Measurements from ENCODE around the gene PFDN2. TPM values are rescaled to one million over a fixed set of nuclear protein-coding genes. Genes with fewer than 3 reads are reported as not detected.

Gene PFDN2
- total RNA-seq, 1 donor from 2014 or later = 16.3 TPM

DNA sequence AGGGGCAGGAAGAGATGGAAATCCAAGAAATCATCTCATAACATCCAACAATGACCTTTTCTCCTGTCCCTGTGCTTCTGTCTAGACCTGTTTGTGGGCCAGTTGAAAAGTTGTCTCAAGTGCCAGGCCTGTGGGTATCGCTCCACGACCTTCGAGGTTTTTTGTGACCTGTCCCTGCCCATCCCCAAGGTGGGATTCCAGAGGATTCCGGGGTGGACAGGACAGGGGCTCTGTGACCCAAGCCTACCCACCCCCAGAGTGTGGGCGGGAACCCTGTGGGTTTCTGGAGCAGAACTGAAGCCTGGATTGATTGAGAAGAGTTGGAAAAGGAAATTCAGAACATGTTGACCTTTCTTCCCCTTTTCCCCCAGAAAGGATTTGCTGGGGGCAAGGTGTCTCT is 46.0 kb upstream of the PFDN2 start:
- TF ChIP-seq CTCF (IDR thresholded peaks at IDR 0.05) = no peak
- no peaks in the 10 kb centered on the region for H3K9me3 ChIP-seq
- no peak overlapping the region for H3K27ac ChIP-seq
- peaks cover 6 to 25% of the 10 kb centered on the region in 2 donors for H3K4me1 ChIP-seq
- intact Hi-C loops (cut with DNase I) = loop anchor here (10.0 kb wide), 1 partner anchor 119 kb away; the partner anchor contains the start of gene USF1
- DNase-seq (ENCODE audit: low spot score in 2 of 2) = no peak
- no peaks in the 10 kb centered on the region for H3K27me3 ChIP-seq
- H3K36me3 ChIP-seq = peaks cover 8 to 17% of the 10 kb centered on the region in 2 donors
- H3K4me3 ChIP-seq = no peak overlapping the region

- H3K36me3 ChIP-seq = peaks cover 10 to 15% of the 10 kb centered on the region in 2 donors
- H3K27me3 ChIP-seq = no peaks in the 10 kb centered on the region
- no peak for TF ChIP-seq CTCF (IDR thresholded peaks at IDR 0.05)
- H3K9me3 ChIP-seq = no peaks in the 10 kb centered on the region
- no peak overlapping the region for H3K4me3 ChIP-seq
- H3K27ac ChIP-seq = no peak overlapping the region
- intact Hi-C loops (cut with DNase I) = loop anchor here (10.0 kb wide), 1 partner anchor 118 kb away; the partner anchor contains the start of gene USF1
- H3K4me1 ChIP-seq = peaks cover 6 to 26% of the 10 kb centered on the region in 2 donors
- no peak for DNase-seq (ENCODE audit: low spot score in 2 of 2)
Observed at GRCh38 chr1:161162806-161163205, 45.0 kb upstream of the PFDN2 start.

DNA sequence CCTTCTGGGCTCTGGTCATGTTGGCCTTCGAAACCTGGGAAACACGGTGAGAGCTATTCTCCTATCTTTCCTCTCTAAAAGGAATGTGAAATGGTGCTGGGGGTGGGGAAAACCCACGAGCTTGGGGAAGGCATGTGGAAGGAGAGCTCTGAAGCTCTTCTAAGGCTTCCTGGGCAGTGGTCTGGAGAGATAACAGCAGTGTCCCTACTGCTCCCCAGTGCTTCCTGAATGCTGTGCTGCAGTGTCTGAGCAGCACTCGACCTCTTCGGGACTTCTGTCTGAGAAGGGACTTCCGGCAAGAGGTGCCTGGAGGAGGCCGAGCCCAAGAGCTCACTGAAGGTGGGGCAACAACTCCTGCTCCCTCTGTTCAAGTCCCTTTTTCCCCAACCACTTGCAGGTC is 44.2 kb upstream of the PFDN2 start:
- Histone ChIP-seq H3K27ac (no peak overlapping the region), H3K36me3 (peaks cover 10 to 19% of the 10 kb centered on the region in 2 donors), H3K27me3 (no peaks in the 10 kb centered on the region), H3K4me3 (no peak overlapping the region), H3K4me1 (peaks cover 3 to 24% of the 10 kb centered on the region in 2 donors), H3K9me3 (no peaks in the 10 kb centered on the region)
- DNase-seq (ENCODE audit: low spot score in 2 of 2) = no peak
- TF ChIP-seq CTCF (IDR thresholded peaks at IDR 0.05) = no peak
- intact Hi-C loops (cut with DNase I) = loop anchor here (10.0 kb wide), 1 partner anchor 117 kb away; the partner anchor contains the start of gene USF1

DNA sequence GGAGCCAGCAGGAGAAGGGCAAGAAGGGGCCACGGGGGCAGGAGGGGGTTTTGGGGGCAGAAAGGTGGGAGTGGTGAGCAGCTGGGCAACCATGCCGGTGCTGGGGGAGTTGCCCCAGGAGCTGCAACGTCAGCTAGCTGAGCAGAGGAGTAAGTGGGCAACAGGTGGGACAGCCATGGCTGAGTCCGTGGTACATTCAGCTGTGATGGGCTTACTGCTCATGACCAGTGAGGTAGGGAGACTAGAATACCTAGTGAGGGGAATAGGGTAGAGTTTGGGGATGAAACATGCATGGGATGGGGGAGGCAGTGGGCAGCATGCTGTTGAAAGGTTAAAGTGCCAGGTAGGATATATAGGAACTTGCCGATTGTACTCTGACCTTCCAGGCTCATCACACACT is 43.8 kb upstream of the PFDN2 start:
- intact Hi-C loops (cut with DNase I) = loop anchor here (10.0 kb wide), 1 partner anchor 117 kb away; the partner anchor contains the start of gene USF1
- Histone ChIP-seq H3K9me3 (no peaks in the 10 kb centered on the region), H3K4me1 (peaks cover 3 to 21% of the 10 kb centered on the region in 2 donors), H3K36me3 (peaks cover 10 to 19% of the 10 kb centered on the region in 2 donors), H3K27ac (no peak overlapping the region), H3K4me3 (no peak overlapping the region), H3K27me3 (no peaks in the 10 kb centered on the region)
- no peak for DNase-seq (ENCODE audit: low spot score in 2 of 2)
- TF ChIP-seq CTCF (IDR thresholded peaks at IDR 0.05) = no peak

GRCh38 chr1:161160671-161161145 is 42.9 kb upstream of the PFDN2 start:
- H3K27me3 ChIP-seq = no peaks in the 10 kb centered on the region
- TF ChIP-seq CTCF (IDR thresholded peaks at IDR 0.05) = no peak
- H3K9me3 ChIP-seq = no peaks in the 10 kb centered on the region
- peaks cover 10 to 19% of the 10 kb centered on the region in 2 donors for H3K36me3 ChIP-seq
- peaks cover 3 to 21% of the 10 kb centered on the region in 2 donors for H3K4me1 ChIP-seq
- no peak for DNase-seq (ENCODE audit: low spot score in 2 of 2)
- peak overlapping the region in 1 of 2 donors; percentile 86 for H3K4me3 ChIP-seq
- intact Hi-C loops (cut with DNase I) = loop anchor here (10.0 kb wide), 1 partner anchor 116 kb away; the partner anchor contains the start of gene USF1
- no peak overlapping the region for H3K27ac ChIP-seq

Measured in ascending aorta (tissue), 2 donors.